Measurements from ENCODE around the gene PDZD8.

The PDZD8 gene

DNA sequence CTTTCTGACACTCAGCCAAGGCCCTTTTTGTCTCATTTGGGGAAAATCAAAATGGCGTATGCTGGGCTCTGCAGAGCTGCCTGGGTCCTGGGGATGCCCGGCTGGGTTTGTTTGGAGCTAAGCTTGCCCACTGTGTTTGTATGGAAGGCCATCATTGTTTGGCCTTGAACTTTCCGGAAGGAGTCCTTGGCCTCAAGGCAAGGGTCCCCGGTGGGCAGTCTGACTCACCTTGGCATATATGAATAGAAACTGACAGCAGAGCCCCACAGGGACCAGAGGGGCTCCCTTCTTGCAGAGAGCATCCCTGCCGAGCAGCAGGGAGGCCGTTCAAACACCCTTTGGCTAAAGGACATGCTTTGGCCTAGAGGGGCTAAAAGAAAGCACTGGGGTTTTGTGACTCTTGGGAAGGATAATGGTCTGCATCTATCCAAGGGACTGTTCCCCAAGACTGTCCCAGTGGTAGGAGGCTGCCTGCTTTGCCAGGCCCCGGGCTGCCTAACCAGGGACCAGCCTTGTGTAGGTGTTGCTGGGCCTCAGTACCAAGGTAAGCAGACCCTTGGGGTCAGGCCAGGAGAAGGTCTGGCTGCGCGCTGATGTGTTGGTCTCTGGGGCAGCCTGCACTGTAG lies 119.3 kb downstream of the PDZD8 start:
- Mint-ChIP-seq H3K4me1 (peaks cover 3% of the 10 kb centered on the region), H3K4me3 (no peak overlapping the region), H3K27ac (no peak overlapping the region), H3K36me3 (no peaks in the 10 kb centered on the region), H3K27me3 (peaks cover 12% of the 10 kb centered on the region), H3K9me3 (no peaks in the 10 kb centered on the region)
- DNase-seq (ENCODE audit: low spot score in 2 of 2) (no peak), ATAC-seq (ENCODE audit: low read depth) (no peak)

DNA sequence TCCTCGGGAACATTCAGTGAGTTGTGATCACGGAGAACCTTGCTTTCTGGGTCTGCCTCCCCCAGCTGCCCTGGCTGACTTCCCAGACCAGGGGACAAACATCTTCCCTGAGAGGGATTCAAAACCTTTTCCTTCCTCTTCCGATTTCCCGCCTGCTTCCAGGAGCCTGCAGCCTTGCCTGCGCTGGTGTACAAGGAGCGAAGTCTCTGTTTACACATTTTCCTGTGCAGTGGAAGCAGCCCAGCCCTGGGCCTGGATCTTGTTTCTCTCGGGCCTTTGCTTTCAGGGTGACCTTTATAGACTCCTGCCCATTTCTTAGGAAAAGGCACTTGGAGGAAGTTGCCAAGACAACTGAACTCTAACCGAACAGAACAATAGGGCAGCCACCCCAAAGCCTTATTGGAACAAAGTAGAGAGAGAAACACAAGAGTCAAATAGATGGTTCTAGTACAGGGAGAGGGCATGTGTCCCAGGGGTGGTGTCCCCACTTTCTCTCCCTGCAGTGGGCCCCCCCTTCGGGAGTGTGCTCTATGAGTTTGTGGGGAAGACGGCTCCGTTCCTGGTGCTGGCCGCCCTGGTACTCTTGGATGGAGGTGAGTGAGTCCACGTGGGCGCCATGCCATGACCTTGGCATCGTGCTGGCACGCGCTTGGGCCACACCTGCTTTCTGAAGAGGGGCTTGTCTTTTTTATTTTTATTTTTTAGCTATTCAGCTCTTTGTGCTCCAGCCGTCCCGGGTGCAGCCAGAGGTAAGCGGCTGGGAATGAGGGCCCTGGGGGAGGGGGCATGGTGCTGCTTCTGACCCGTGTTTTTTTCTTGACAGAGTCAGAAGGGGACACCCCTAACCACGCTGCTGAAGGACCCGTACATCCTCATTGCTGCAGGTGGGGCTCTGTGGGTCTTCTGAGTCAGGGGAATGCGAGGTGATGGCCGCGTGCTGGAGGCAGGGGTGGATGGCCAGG lies 120.2 kb downstream of the PDZD8 start:
- H3K27ac Mint-ChIP-seq, result no peak overlapping the region
- DNase-seq (ENCODE audit: low spot score in 2 of 2) (no peak), ATAC-seq (ENCODE audit: low read depth) (no peak)
- no peak overlapping the region for H3K4me3 Mint-ChIP-seq
- H3K27me3 Mint-ChIP-seq, result peaks cover 9% of the 10 kb centered on the region
- H3K9me3 Mint-ChIP-seq, result no peaks in the 10 kb centered on the region
- peaks cover 3% of the 10 kb centered on the region for H3K4me1 Mint-ChIP-seq
- no peaks in the 10 kb centered on the region for H3K36me3 Mint-ChIP-seq

DNA sequence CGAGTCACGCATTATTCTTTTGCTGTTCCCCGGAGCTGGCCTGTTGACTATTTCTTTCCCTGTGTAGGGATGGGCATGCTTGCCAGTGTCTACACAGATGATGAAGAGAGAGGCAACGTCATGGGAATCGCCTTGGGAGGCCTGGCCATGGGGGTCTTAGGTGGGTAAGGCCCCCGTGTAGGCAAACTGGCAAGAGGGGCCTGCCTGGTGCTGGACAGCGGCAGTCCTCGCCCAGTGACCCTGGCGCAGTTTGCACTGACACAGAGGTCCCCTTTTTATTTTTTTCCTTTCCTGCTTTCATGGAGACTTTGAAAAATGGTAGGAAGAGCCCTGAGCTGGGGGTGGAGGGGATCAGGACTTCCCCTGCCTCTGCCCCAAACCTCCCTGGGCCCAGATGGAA lies 120.9 kb downstream of the PDZD8 start:
- ATAC-seq (ENCODE audit: low read depth) (no peak), DNase-seq (ENCODE audit: low spot score in 2 of 2) (no peak)
- Mint-ChIP-seq H3K27me3 (peaks cover 13% of the 10 kb centered on the region), H3K4me3 (no peak overlapping the region), H3K9me3 (no peaks in the 10 kb centered on the region), H3K36me3 (no peaks in the 10 kb centered on the region), H3K27ac (no peak overlapping the region), H3K4me1 (peaks cover 3% of the 10 kb centered on the region)

DNA sequence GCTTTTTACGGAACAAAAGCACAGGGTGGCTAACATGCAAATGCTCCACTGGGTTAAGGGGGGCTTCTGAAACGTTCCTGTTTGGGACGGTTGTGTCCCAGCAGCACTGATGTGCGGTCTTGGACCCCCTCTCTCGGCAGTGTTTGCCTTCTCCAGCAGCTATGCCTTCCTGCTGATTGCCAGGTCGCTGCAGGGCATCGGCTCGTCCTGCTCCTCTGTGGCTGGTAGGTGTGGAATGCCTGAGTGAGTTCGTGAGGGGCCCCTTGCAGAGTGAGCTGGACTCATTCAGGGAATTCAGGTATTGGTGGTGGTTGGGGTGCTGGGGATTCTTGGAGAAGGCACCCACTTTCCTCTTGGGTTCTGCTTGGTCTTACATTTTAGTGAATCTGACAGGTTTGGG lies 121.3 kb downstream of the PDZD8 start:
- H3K4me1 Mint-ChIP-seq, result no peaks in the 10 kb centered on the region
- H3K9me3 Mint-ChIP-seq, result no peaks in the 10 kb centered on the region
- H3K36me3 Mint-ChIP-seq, result no peaks in the 10 kb centered on the region
- ATAC-seq (ENCODE audit: low read depth) (no peak), DNase-seq (ENCODE audit: low spot score in 2 of 2) (no peak)
- peaks cover 8% of the 10 kb centered on the region for H3K27me3 Mint-ChIP-seq
- H3K27ac Mint-ChIP-seq, result no peak overlapping the region
- no peak overlapping the region for H3K4me3 Mint-ChIP-seq

DNA sequence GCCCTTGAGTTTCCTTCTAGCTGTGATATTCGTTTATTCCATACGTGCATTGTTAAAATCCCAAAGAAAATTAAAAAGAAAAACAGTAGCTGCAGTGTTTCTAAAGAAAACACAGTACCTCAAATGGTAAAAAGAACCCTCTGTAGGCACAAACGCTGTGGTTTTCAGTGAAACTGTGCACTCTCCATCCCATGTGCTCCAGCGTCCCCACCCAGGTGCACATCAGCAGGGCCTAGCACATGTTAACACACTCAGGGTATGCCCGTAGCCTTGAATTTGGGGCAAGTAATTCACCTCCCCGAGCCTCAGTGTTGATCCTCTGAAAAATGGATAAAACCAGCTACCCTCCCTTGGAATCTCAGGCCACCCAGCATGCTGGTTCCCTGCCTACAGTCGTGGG lies 124.8 kb downstream of the PDZD8 start:
- Mint-ChIP-seq H3K36me3 (no peaks in the 10 kb centered on the region), H3K4me3 (no peak overlapping the region), H3K9me3 (no peaks in the 10 kb centered on the region), H3K27ac (no peak overlapping the region), H3K27me3 (peaks cover 11% of the 10 kb centered on the region), H3K4me1 (no peaks in the 10 kb centered on the region)
- DNase-seq (ENCODE audit: low spot score in 2 of 2) (no peak), ATAC-seq (ENCODE audit: low read depth) (no peak)

DNA sequence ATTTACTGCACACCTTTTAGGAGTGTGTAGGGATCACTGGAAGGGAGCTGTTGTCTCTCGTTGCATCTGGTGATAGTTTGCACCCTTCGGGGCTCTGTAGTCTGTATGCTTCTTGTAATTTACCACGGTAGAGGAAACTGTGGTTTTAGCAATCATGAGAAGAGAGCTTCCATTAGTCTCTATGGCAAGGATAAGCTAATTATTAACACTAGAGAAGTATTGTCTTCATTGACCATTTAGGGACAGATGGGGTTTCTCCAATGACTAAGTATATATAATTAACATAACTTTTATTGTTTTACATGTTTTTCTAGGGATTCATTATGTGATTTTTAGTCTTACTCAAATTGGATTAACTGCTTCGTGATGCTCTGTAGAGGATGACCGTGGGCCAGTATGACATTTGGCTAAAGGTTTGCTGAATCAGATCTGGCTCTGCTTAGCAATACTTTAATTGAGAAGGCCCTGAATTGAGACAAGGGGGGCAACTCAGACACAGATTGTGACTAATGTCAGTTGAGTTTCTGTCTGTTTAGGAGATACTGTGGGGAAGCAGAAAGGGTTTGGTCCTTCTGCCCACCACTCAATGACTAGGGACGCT lies 125.6 kb downstream of the PDZD8 start:
- no peak overlapping the region for H3K27ac Mint-ChIP-seq
- H3K27me3 Mint-ChIP-seq, result peaks cover 15% of the 10 kb centered on the region
- no peaks in the 10 kb centered on the region for H3K4me1 Mint-ChIP-seq
- no peak for ATAC-seq (ENCODE audit: low read depth)
- DNase-seq (ENCODE audit: low spot score in 2 of 2), result no peak
- no peaks in the 10 kb centered on the region for H3K36me3 Mint-ChIP-seq
- no peaks in the 10 kb centered on the region for H3K9me3 Mint-ChIP-seq
- no peak overlapping the region for H3K4me3 Mint-ChIP-seq

DNA sequence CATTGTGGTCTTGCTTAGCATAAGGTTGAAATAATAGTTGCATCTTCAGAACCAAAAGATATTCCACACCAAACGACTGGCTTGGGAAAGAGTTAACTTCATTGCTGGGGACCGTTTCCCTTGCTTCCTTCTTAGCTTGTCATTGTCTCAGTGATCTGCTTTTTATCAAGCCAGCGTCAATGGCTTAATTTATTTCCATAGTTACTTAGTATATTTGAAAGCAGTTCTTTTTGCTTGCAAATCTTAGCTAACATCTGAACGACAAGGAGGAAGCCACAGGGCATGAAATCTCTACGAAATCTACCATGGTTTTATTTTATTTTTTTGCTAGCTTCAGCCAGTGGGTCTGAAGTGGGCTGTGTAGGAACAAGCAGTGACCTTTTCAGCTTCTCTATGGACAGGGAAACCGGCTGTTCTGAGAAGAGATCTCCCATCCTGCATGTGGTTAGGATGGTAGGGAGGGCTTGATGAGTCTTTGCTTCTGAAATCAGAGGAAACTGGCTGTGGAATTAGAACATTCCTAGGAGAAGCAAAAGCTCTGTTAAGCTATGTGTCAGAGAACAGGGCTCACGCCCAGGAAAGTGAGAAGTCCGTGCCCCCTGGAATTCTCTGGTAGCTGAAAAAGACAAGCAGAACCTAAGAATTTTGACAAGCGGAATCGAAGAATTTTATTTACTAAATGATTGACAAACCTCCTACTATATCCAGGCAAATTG lies 126.3 kb downstream of the PDZD8 start:
- ATAC-seq (ENCODE audit: low read depth) (no peak), DNase-seq (ENCODE audit: low spot score in 2 of 2) (no peak)
- Mint-ChIP-seq H3K4me1 (no peaks in the 10 kb centered on the region), H3K4me3 (no peak overlapping the region), H3K27ac (no peak overlapping the region), H3K9me3 (no peaks in the 10 kb centered on the region), H3K36me3 (no peaks in the 10 kb centered on the region), H3K27me3 (peaks cover 15% of the 10 kb centered on the region)

DNA sequence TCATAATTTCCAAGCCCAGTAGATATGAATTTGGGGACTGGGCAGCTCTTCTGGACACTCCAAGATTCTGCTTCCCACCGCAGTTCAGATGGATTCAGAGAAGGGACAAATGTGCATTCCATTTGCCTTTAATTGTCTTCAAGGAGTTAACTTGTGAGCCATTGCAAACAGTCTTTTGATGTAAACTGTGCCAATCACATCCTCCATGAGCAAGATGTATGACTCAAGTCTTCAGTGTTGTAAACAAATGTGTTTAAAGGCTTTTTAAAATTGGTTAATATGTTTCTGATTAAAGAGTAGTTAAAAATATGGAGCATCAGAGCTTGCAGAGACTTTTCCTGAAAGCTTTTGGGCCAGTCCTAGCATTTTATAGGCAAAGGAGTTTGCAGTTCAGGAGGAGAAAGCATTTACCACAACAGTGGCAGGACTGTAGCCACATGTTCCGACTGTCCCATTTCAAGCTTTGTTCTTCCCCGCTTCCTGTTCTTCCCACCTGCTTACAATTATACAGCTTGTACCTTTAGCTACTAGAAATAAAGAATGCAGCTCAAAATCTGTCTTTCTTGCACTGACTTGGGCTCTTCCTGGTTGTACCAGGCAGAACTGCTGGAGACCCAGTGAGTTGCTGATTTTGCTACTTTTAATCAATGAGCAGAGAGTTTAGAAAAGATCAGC lies 128.1 kb downstream of the PDZD8 start:
- Mint-ChIP-seq H3K4me1 (no peaks in the 10 kb centered on the region), H3K9me3 (no peaks in the 10 kb centered on the region), H3K27me3 (peaks cover 24% of the 10 kb centered on the region), H3K27ac (no peak overlapping the region), H3K4me3 (no peak overlapping the region), H3K36me3 (no peaks in the 10 kb centered on the region)
- no peak for ATAC-seq (ENCODE audit: low read depth)
- no peak for DNase-seq (ENCODE audit: low spot score in 2 of 2)

DNA sequence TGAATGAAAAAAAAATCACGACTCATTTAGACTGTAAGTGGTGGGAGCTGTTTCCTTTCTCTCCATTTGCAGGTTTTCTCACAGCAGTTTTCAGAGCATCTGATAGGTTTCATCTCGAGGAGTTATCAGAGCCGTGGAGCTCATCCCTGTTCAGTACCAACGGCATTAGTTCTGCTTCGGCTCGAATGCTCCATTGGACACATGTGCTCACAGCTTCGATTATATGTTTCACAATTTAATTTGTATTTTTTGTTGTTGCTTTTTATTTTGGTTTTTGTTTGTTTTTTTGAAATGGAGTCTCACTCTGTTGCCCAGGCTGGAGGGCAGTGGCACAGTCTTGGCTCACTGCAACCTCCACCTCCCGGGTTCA lies 132.8 kb downstream of the PDZD8 start:
- DNase-seq (ENCODE audit: low spot score in 2 of 2), result no peak
- no peaks in the 10 kb centered on the region for H3K36me3 Mint-ChIP-seq
- peaks cover under 1% of the 10 kb centered on the region for H3K9me3 Mint-ChIP-seq
- no peak overlapping the region for H3K4me3 Mint-ChIP-seq
- H3K27me3 Mint-ChIP-seq, result peaks cover 24% of the 10 kb centered on the region
- no peak for ATAC-seq (ENCODE audit: low read depth)
- H3K27ac Mint-ChIP-seq, result no peak overlapping the region
- peaks cover 2% of the 10 kb centered on the region for H3K4me1 Mint-ChIP-seq

DNA sequence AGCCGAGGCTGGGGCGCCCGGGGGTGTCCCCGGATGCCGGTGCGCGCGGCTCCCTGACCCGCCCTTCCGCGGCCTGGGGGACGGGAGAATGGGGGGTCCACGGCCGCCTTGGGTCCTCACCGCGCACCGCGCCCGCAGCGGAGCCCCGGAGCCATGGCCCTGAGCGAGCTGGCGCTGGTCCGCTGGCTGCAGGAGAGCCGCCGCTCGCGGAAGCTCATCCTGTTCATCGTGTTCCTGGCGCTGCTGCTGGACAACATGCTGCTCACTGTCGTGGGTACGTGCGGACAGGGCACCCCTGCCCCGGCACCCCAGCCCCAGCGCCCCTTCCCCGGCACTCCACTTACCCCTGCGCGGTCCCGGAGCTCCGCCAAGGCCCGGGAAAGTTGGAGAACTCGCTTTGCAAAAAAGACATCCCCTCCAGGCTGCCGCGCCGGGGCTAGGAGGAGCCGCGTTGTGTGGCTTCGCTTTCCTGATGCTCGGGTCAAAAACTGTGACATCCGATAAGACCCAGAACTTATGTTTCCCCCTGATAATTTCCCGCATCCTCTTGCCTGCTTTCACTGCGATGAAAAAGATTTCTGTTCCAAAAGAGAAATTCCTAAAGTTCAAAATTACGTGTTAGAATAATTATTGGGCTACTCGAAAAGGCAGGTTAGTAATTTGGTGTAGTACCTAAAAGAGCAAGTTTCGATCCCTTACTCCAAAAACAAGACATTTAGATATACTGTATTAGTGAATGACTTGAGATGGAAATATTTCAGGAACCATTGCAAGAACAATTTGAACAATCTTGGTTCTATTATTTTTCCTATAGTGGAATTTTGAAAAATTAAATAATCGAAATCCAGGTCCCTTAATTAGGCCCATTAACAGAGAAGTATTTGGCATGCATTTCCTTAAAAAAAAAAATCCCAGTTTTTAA lies 133.4 kb downstream of the PDZD8 start:
- no peak for ATAC-seq (ENCODE audit: low read depth)
- H3K4me3 Mint-ChIP-seq, result no peak overlapping the region
- H3K9me3 Mint-ChIP-seq, result peaks cover 6% of the 10 kb centered on the region
- H3K27ac Mint-ChIP-seq, result no peak overlapping the region
- peaks cover 22% of the 10 kb centered on the region for H3K27me3 Mint-ChIP-seq
- H3K4me1 Mint-ChIP-seq, result peaks cover 5% of the 10 kb centered on the region
- no peaks in the 10 kb centered on the region for H3K36me3 Mint-ChIP-seq
- no peak for DNase-seq (ENCODE audit: low spot score in 2 of 2)

DNA sequence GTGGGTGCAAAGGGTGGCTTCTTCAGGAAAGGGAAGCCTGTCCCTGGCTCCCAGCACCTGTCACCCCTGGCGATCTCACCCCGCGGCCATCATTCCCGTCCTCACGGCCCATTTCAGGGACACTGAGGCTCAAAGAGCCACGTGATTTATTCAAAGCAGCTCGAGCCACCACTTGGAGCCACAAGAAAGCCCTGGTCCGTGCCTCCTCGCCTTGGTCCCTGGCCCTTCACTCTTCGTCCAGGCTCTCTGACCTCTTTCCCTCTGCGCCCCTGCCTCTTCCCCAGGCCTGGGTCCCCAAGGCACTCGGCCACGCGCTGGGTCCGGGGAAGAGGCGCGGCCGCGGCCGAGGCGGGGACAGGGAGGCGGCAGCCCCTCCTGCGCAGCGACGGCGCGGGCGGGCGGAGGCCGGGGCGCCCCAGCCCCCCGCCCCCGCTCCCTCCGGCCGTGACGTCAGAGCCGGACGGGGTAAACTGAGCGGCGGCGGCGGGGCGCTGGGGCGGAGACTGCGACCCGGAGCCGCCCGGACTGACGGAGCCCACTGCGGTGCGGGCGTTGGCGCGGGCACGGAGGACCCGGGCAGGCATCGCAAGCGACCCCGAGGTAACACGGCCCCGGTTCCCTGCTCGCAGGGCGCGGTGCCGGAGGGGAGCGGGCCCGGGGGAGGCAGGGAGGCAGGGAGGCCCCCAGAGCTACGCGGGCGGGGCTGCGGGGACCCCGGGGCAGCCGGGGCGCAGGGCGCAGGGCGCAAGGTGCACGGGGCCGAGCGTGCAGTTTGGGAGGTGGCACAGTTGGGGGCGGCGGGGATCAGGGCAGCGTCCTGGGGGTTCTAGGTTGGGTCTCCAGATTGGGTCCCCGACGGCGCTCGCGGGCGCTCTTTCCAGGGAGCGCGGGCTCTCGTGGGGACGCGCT lies 134.4 kb downstream of the PDZD8 start, which contains the start of gene SLC18A2:
Gene SLC18A2, plus strand, starts transcription at position 494 of the 909 bp plus-strand sequence. CDS start 580 bp downstream, outside the sequence.
- peaks cover 5% of the 10 kb centered on the region for H3K4me1 Mint-ChIP-seq
- no peak within 1 kb of the TSS for H3K4me3 Mint-ChIP-seq
- H3K36me3 Mint-ChIP-seq, result no peaks in the 10 kb centered on the region
- H3K27me3 Mint-ChIP-seq, result peaks cover 21% of the 10 kb centered on the region
- peaks cover 8% of the 10 kb centered on the region for H3K9me3 Mint-ChIP-seq
- DNase-seq (ENCODE audit: low spot score in 2 of 2) (no peak), ATAC-seq (ENCODE audit: low read depth) (no peak)
- no peak within 1 kb of the TSS for H3K27ac Mint-ChIP-seq
